SK-N-MC (cell line): ENCODE data around the gene TMEM255A.

ENCODE experiments used
- EZH2 ChIP-seq: fragments of 200-600 bp; sonication (generic); IDR thresholded peaks from one replicate; pipeline ENCODE4 v1.6.1; 2017; ENCODE audit warnings: antibody characterized with exemption
- POLR2AphosphoS5 ChIP-seq: IDR thresholded peaks from 2 replicates; pipeline ENCODE4 v1.6.1; 2012; ENCODE audit warnings: mild to moderate bottlenecking, low read depth, low read length, borderline replicate concordance

DNA sequence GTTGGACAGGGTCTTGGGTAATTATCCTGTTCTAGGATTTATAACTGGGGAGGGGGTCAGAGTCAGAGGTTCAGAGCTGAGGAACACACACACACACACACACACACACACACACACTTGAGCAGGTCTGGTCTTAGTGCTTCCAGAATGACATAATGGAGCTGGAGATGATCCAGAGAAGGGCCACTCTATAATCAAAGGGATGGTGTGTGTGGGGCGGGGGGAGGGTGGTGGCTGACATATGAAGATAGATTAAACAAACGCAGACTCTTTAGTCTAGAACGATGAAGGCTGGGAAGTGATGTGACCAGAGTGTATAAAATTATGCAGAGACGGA, 434 bp upstream of the TMEM255A start:
- no peak for TF ChIP-seq EZH2
- no peak for TF ChIP-seq POLR2AphosphoS5
